DMS153 treated with DMSO at 0.1 percent for 48 hours (cell line): ENCODE measurements around the gene PDXP.

Experiments used
- DNase-seq: peaks from one replicate; lab custom pipeline; 2025; ENCODE audit not compliant: unreplicated experiment; lab: John Stamatoyannopoulos, UW

PDXP gene

DNA sequence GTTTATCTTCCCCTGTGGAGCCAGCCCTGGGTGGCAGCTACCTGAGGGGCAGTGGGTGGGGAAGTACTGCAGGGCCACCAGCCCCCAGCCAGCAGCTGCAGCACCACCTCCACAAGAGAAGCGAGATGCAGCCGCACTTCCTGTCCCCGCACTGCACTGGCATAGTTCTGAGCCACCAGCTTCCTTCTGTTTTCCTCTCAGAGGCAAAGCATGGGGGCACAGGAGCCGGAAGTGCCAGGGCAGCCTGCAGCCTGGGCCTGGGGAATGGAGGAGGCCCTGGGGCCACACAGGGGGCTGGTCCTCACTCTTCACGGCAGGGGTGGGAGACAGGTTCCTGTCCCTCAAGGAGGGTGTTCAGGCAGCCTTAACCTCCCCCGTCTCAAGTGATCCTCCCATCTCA lies 31.0 kb upstream of the PDXP start:
- DNase-seq, result no peak

DNA sequence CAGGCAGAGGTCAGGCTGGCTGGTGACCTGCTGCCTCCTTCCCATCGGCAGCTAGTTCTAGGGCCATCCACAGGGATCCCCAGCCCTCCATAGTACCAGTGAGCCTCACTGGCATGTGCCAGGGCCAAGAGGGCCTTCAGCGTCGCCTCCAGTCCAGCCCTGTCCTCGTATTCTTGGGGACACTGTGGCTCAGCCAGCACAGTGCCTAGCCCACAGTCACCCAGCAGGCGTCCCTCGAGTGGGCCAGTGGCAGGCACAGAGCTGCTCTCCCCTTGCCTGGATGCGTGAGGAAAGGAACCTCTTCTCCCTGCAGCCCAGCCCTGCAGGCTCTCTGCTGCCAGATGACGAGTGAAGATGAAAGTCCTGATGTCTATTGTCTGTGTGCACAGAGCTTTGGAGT lies 29.7 kb upstream of the PDXP start:
- DNase-seq, result no peak

DNA sequence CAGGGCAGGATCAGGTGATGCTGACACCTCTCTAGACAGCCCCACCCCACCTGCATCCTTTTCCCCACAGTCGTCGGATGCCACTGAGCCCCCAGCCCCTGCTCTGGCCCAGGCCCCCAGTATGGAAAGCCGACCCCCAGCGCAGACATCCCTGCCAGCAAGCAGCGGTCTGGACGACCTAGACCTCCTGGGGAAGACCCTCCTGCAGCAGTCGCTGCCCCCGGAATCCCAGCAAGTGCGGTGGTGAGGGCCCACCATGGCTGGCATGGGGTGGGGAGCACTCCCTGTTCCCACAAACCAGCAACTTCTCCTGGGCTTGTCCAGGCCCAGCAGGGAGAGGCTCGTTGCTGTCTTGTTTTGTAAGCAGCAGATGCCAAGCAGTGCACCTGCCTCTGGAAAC lies 28.6 kb upstream of the PDXP start:
- no peak for DNase-seq

DNA sequence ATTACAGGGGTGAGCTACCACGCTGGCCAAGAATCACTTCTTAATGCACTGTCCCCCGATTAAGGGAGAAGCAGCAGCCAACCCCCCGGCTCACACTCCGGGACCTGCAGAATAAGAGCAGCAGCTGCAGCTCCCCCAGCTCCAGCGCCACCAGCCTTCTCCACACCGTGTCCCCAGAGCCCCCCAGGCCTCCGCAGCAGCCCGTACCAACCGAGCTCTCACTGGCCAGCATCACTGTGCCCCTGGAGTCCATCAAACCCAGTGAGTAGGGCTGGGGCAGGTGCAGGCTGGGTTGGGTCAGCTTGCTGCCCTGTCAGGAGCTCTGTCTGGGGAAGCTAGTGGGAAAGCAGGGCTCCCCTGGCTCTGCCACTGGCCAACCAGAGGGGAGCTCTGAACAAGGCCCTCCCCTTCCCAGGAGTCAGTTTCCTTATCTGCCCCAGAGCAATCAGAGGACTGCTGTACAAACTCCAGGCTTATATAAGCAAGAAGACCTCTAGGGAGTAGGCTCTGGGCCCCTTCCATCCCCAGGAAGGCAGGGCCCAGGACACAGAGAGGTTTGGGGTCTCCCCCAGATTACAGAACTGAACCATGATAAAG lies 27.6 kb upstream of the PDXP start:
- DNase-seq, result no peak

DNA sequence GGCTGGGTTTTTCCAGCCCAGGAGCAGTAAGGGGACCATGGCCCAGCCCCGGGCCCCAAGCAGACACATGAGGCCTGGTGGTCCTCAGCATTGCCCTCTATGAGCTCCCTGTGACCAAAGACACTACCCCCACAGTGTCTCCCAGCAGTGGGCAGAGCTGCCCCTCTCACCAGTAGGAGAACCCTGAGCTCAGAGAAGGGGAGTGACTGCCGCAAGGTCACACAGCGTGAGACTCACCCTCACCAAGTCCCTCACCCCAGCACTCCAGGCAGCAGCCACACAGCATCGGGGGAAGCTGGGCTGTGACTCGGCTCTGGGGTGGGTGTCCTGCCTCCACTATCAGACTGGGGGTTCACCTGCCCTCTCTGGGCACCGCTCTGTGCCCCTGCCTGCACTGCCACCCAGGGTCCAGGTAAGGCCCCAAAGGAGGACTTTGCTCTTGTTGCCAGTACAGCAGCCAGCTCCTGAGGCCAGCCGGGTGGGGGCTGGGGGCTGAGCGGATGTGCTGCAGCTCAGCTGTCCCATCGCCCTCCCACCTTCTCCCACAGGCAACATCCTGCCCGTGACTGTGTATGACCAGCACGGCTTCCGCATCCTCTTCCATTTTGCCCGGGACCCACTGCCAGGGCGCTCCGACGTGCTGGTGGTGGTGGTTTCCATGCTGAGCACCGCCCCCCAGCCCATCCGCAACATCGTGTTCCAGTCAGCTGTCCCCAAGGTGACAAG lies 26.9 kb upstream of the PDXP start:
- no peak for DNase-seq

DNA sequence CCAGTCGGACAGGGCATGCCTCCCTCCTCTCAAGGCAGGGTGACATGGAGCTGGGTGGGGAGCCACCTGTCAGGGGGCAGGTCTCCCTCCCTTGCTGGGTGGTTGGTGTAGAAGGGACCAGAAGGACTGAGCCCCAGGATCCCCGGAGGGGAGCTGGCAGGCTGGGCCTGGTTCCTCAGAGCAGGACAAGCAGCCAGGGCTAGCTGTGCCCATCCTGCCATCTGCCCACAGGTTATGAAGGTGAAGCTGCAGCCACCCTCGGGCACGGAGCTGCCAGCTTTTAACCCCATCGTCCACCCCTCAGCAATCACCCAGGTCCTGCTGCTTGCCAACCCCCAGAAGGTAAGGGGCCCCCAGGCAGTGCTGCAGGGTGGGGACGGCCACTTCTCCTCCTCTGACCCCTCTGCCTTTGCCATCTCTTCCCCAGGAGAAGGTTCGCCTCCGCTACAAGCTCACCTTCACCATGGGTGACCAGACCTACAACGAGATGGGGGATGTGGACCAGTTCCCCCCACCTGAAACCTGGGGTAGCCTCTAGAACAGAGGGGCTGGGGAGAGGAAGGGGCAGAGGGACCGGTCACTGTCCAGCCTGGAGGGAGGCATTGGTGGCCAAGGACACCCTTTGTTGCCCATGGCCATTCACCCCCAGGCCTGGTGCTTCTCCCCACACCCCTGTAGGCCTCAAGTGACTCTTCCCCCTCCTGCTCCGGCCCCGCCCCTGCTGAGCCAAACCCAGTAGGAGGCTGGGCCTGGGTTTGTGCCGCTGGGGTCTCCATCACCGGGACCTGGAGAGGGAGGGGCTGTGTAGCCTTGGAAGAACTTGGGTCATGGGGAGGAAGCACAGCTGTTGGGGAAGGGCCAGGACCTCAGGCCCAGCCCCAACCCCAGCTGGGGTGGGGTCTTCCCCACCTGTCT lies 26.1 kb upstream of the PDXP start:
- DNase-seq, result no peak

DNA sequence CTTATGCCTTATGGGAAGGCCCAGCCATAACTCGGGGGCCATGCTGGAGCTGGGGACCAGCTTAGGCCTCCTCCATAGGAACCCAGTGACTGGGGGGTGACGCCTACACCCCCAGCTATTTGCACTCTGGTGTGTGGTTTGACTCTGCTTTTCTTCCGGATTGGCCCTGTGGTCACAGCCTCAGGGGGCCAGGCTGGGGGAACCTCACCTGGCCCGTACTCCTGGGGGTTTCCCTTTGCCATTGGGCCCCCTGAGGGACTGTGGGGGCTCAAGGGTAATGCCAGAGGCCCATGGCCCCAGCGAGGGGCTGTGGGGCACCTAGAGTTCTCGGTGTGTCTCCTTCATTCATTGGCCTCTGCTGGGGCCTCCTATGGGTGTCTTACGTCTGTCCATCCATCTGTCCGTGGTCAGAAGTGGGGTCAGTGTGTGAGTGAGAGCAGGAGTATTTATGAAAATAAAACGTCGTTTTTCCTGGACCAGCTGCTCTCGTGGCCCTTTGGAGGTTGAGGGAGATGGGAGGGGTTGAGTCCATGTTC lies 25.4 kb upstream of the PDXP start:
- DNase-seq, result no peak

DNA sequence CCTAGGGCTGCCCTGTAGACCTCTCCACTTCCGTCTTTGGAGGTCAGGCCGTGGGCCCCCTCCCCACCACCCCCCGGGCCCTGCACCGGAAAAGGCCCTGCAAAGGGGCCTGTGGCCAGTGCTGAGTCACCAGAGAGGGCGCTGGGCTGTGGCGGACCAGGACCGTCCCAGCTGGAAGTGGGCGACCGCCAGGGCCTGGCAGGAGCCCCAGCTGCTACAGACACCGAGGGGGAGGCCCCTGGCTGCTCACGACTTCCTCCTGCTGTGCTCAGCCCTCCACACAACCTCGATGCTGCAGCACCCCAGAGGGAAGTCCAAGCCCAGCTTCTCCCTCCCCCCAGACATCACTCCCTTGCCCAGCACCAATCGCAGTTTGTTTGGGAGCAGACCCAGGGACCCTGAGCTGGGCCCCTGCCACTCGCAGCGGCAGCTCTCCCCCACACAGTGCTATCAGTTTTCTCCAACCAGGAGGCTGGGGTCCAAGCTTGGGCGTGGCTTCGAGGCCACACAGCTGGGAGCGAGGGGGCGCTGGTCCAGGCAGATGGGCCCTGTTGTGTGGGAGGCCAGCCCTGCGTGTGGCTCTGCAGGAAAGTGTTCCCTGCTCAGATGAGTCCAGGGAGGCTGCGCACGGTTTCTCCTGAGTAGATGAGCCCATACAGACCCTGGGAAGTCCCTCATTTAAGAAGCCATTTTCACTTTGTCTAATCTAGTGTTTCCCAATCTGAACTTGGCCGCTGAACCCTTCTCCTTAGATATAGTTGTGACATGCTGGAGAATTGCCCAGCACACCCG lies 24.7 kb upstream of the PDXP start:
- no peak for DNase-seq

DNA sequence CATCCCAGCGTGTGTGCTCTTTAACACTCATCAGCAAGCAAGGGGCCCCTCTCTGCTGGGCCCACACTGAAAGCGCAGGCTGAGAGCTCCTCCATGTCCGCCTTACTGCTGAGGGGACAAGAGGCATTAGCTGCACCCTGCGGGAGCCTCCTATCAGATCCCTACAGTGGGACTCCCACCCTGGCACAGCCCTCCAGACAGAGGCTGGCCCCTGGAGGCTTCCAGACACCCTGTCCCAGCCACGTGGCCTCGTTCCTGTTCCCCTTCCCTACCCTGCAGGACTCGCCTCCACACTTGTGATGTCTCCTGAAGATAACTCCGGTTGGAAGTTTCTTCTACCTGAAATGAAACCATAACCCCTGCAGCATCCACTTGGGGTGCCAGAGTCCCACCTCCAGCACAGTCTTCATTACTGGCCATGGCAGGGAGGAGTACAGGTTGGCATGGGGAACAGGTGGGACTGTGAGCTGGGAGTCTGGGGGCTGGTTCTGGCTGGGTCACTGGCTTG lies 24.1 kb upstream of the PDXP start:
- no peak for DNase-seq

DNA sequence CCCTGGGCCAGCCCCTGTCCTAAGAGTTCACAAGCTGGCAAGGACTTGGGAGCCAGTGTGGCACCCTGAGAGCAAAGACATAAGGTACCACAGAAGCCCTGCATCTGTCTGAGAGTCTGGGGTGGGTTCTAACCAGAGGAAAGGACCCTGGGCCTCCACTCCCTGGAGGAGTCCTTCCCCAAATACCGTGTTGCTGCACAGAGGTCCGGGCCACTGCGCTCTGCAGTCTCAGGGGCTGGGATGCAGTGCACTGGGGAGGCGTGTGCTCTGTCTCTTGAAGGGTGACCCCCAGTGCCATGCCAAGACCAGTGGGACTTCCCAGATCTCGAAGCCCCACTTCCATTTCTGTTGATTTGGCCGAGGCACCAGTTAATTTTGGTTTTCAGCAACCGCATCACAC lies 23.4 kb upstream of the PDXP start:
- no peak for DNase-seq

DNA sequence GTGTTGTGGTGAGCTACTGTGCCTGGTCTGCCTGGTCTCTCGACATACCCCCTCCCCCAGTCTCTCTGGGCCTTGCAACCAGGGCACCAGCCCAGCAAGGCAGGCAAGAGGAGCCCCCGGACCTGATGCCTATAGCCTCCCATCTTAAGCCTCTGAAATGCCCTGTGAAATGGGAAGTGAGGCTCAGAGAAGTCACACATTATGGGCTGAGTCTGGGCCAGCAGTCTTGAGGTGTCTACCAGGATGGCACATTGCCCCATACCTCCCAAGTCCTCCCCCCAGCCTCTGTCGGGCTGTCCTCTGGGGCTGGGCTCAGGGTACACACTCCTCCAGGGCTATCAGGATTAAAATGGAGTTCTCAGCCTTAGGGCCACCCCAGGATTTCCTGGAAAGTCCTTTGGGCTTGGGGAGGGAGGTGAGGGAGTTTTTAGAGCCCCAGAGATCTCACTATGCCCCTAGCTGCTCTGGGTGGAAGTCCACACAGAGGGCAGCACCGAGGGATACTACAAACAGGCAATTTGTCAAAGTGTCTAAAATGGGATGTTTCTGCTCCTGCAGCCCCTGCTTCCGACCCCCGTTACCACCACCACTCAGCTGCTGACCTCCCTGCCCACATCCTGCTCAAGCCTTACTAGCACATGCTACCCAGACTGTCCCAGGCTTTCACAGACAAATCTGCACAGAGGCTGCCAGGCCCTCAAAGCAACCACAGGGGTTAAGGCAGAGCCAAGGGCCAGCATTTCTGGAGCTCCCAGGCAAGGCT lies 22.2 kb upstream of the PDXP start:
- DNase-seq, result no peak

DNA sequence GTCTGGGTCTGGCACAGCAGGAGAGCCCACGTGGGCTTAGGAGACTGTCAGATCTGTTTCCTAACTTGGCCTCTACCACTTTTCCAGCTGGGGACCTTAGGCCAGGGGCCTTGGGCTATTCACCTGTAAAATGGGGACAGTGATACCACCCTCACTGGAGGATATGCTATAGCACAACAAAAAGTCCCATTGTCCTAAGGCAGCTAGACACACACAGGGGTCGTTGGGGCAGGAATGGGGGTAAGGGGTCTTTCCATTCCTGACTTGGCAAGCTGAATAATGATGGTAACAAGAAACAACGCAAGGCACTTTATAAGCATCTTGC lies 21.6 kb upstream of the PDXP start:
- no peak for DNase-seq

DNA sequence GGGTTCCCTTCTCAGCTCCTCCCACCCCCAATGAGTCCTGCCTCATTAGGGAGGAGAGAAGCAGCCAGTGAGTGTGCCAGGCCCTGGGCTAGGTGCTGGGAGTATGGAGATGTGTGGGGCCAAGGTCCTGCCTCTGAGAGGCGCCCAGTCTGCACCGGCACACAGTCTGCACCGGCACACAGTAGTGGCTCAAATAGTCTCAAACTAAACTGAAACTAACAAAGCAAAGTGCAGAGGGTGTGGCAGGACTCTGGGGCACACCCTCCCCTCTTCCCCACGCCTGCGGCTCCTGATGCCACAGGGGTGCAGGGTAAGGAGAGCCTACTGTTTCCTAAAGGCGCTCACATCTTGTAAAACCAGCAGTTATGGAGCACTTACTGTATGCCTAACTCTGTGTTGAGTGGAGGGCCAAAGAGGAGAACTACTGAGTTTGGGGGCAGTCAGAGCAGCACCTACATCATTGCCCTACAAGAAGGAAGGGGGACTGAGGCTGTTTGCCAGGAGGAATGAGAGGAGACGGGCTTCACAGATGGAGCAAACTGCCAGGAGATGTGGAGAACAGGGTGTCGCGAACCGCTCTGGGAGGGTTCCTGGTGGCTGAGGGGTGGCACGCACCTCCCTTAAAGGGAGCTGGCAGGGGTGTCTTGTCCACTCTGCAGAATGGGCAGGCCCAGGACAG lies 20.0 kb upstream of the PDXP start:
- DNase-seq, result no peak

DNA sequence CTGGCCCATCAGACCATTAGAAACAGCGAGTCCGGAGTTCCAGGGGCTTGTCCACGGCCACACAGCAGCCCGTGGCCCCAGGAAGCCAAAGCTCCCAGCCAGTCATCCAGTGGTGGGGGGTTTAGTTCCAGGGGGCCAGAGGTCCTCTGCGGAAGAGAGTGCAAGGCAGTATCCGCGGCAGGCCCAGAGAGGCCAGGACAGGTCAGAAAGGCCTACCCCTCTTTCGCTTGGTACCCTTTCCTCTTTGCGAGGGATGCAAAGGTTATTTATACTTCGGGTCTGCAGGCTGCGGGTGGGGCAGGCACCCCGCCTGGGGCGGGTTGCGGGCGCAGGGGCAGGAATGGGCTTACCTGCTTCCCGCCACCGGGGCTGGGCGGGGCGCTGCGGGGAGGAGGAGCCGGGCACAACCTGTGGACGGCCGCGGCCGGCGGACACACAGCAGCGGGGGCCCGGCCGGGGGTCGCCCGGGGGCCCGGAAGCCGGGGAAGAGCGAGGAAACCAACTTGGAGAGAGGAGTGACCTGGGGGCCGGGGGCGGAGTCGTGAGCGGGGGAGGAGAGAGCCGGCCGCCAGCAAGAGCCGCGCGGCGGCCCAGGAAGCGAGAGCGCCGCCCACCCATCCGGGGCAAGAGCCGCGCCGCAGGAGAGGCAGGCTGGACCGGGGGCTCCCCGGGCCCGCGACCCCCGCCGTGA lies 19.3 kb upstream of the PDXP start, which contains the start of gene SH3BP1:
TSS of gene SH3BP1 (plus strand) at position 600 of the 691 bp plus-strand sequence. CDS start 119 bp downstream, outside the sequence.
- no peak for DNase-seq

DNA sequence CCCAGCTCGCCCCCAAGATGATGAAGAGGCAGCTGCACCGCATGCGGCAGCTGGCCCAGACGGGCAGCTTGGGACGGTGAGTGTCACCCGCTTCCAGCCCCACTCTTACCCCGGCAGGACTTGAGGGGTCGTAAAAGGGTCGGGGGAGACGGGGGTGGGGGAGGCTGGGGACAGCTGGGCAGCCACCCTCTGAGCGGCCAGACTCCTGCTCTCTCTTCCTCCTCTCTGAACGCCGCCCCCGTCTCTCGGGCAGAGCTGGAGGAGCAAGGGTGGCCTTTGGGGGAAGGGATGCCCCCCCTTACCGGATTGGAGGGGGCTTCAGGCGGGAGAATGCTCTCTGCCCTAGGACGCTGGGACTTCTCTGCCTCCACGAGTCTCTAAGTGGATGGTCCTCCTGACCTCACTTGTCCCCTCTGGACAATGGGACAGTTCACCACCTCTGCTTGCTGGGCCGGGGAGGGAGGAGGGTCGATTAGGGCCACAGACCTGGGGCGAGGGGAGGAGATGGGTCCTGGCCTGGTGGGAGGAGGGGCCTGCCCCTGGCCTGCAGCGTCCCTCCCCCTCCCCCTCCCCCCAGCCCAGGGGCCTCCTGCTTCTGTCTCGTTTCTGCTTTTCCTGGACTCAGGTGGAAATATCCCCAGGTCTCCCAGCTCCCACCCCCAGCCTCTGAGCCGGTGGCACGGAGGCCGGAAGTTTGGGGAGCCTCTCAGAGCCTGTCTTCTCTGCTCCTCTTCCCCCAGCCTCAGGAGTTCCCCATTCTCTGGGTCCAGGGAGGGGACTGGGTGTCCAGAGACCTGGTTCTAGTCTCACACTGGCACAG lies 18.5 kb upstream of the PDXP start:
- no peak for DNase-seq

DNA sequence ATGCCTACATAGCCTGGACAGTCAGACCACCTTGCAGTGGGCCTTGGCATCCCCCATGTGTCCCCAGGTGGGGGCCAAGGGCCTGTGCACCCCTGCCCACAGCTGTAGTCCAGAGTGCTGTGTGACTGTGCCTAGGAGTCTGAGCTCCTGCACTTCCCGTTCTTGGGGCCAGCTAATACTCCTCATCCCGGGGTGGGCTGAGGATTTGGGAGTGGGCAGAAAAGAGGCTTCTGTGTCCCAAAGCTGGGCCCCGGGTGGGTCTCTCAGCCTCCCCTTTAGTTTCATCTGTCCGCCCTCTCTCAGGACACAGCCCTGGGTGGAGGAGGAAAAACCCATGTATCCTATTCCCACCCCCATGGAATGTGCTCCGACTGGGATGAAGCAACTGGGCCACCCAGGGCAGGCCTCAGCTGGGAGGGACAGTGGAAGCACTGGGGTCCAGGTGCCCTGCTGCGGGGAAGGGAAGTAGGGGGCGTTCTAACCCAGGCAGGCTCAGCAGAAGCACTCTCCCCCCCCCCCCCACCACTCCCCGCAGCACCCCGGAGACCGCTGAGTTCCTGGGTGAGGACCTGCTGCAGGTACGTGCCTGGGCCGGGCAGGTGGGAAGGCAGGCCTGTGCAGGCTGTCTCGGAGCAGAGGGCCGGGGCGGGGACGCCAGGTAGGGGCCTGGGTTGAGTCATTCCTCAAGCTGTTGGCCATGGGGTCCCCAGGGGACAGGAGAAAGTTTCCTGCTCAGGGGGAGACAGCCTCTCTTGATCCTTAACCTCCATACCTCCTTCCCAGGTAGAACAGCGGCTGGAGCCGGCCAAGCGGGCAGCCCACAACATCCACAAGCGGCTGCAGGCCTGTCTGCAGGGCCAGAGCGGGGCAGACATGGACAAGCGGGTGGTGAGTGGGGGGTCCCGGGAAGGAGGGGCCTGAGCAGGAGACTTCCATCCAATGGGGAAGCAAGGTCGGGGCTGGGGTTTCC lies 17.6 kb upstream of the PDXP start:
- no peak for DNase-seq

DNA sequence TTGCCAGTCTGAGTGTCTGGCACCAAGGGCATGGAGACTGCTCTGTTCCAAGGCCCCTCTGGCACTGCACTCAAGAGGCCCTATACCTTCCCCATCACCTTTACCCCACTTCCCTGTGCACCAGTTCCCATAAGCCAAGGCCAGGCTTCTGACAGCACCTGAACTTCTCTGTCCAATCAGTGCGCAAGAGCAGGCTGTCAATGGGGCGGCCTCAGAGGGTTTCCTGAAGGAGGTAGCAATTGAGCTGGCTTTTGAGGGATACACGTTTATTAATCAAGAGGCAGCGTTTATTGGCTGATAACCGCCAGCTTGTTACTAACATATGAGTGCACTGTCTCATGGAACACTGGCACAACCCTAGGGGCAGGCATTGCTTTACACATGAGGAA lies 17.0 kb upstream of the PDXP start:
- no peak for DNase-seq
